Stimulated activated CD8-positive, alpha-beta memory T cell treated with anti-CD3 and anti-CD28 coated beads, Interleukin-4, amount 100 ng/mL, for 4 hours (primary cell): ENCODE data around the gene ARFGEF3.
"Not testable (repeated sequence)": the region's sequence is repeated elsewhere in the genome, so short reads cannot be mapped to it uniquely, and the experiment has no call there.

ENCODE experiments used
- DNase-seq, 2 donors: peaks; one replicate each; pipeline ENCODE4 v3.0.0-alpha.2; 2020; ENCODE audit warnings: low read depth in 2 of 2, low spot score in 1 of 2

The ARFGEF3 gene

DNA sequence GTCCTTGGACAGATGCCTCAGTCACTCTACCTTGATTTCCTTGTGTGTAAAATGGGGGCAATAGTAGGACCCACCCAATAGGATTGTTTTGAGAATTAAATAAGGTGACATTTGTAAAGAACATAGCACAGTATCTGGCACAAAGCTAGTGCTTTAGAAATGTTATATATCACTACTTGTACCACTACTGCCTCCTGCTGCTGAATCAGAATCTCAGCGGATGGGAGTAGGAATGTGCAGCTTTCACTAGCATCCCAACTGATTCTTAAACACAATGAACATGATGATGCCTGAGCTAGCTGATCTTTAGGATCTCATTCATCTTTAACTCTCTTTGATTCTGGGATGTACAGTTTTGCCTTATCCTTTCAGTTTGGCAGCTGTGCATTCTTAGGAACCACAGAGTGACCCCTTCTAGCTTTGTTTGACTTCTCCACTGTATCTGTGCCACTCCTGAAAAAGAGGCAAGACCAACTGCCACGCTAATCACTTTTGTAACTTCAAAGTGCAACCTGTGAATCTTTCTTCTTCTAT is 49.4 kb downstream of the ARFGEF3 start:
- no peak for DNase-seq

DNA sequence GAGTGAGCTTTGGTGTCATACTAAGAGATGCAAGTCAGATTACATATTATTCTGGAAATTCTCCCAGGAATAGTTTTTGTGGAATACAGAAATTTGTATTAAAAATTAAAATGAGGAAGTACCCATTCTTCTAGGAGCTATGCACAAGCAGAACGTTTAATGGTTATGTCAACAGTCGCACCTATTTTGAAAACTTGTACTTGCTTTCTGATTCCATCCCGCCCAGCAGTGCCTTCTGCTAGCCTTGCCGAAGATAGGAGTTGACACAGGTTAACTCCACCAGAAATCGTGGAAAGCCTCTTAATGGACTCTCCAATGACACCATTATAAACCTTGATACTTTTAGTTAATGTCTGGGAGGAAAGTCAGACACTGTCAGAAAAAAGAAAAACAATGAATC is 49.9 kb downstream of the ARFGEF3 start:
- no peak for DNase-seq

DNA sequence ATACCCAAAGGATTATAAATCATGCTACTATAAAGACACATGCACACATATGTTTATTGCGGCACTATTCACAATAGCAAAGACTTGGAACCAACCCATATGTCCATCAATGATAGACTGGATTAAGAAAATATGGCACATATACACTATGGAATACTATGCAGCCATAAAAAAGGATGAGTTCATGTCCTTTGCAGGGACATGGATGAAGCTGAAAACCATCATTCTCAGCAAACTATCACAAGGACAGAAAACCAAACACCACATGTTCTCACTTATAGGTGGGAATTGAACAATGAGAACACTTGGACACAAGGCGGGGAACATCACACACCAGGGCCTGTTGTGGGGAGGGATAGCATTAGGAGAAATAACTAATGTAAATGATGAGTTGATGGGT is 50.8 kb downstream of the ARFGEF3 start:
- not testable (repeated sequence) for DNase-seq

DNA sequence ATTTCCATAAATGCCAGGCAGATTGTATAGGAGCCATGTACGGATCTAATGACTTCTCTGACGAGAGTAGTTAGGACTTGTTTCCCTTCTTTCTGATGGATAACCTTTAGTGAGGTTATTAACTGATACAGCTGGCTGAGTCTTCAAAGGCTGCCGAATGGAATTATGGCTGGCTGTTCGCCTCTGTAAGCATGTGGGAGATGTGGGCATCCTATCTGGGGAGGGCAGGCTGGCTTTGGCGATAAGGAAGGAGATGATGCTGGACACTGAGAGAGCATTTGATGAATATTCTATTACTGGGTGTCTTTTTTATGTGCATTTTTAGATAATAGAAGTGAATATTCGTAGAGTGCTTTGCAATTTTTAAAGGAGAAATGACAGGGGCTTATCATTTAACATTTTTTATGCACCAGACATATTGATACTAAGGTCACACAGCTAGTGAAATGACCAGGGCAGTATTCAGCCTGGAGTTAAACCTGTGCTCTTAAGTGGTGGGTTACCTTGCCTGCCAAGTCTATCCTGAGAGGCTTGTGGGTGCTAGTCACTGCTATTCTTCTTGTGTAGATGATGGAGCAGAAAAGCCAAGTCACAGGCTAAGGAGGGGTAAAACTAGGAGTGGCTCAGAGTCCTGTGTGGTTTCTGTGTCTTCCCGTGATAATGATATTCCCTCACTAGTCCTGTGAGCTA is 53.5 kb downstream of the ARFGEF3 start:
- no peak for DNase-seq

DNA sequence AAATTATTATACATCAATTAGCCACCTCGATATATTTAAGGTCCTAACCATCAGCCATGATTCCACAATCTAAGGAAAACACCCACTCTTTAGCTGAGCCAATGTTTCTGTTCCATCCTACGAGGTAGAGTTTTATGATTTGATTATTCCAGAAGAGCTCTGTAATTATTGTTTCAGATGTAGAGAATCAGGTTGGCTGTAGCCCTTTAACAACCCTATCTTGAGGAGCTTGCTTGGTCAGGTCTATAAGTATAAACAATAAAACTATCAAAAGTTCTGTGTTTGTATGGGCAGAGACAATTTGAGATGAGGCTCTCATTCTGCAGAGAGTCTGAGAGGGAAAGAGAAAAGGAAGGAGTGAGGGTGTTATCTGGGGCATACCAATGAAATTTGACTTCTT is 56.7 kb downstream of the ARFGEF3 start, which contains the start of gene PBOV1:
PBOV1 (minus strand) TSS at position 43 of the 400 bp plus-strand sequence. CDS start 96 bp downstream, outside the sequence.
- DNase-seq, result no peak

DNA sequence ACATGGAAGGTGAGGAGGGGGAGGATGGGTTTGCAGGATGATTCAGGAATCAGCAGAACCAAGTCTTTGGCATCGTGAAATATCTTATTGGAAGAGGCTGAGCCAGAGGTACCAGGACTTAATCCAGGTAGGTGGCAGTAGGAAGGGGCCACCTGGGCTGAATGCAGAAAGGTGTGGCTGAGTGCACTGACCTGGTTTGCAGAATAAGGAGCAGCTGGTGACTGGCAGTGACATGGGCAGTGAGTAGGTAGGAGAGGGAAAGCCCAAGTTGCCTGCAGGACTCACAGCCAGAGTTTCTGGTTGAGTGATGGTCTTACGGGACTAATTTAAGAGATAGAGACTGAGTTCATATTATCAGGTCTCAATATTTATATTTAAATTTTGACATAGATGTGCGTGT is 57.7 kb downstream of the ARFGEF3 start:
- DNase-seq, result no peak

DNA sequence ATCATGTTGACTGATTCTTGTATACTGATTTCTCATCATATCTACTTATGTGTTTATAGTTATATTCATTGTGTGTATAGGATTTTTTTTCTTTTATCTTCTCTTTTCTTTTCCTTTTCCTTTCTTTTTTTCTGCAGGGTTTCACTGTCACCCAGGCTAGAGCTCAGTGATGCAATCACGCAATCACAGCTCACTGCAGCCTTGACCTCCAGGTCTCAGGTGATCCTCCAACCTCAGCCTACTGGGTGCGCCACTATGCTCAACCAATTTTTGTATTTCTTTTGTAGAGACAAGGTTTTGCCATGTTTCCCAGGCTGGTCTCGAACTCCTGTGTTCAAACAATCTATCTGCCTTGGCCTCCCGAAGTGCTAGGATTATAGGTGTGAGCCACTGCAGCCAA is 58.2 kb downstream of the ARFGEF3 start:
- DNase-seq, result no peak

DNA sequence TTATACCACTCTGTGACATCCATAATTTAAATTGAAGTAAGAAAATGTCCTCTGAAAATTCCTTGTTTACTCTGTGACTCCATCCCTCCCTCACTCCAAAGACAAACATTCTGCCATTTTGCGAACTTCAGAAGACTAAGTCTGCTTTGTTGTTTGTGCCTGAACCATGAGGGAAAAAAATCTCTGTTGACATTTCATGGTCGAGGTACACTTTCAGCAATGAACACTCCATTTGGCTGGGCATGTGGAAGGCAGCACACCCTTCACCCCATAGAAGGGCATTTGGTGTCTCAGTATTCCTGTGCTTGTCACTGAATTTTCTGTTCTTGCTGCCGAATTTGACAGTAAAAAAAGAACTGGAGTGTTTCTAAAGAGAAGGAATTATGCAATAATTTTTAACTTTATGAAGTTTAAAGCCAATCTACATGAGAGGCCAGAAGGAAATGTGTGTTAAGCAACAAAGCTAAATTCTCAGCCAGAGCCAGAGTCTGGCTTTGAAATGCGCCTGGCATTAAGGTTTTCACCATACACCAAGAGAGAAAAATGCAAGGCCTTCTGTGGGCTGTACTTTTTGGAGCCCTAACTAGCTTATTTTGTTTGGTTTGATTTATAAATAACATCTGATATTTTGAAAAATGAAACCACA is 61.3 kb downstream of the ARFGEF3 start:
- no peak for DNase-seq

DNA sequence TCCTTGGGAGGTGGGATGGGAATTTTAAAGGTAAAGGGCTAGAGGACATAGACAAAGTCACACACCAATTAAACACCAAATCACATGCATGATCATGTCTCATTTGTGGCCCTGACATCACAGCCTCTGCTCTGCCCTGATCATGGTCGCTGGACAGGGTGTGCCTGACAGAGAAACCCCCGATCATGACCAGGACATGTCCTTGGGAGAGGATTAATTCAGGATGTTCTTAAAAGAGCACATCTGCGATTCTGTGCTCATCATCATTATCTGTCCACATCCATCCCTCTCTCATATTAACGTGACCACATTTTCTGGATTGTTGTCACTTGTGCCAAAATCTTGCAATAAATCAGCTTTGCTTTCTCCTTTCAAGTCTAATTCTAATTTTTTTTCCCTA is 64.2 kb downstream of the ARFGEF3 start:
- DNase-seq, result no peak

DNA sequence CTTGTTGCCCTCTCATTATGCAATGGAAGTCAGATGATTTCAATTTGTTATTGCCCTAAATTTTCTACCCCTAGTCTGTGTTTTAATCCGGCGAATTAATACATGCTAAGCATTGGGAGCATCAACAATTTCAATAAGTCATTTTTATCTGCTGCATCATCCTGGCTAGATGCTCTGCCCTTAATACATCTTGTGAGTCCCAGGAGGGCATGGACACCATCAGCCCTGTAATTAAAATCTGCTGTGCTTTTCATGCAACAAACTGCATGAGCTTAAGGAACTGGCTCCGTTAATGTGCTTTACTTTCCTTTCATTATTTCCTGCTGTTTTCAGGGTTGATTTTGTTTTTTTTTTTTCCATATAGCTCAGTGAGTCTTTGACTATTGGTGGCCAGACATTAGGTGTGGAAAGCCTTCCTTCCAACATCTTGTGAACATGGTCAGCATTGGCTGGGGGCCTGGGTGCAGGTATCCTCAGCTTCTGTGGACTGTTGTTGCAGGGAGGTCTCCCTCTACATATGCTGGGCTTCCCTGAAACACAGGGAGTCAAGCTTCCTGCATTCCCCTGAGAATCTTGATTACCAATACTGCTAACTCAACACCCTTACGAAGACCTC is 65.1 kb downstream of the ARFGEF3 start:
- DNase-seq, result no peak

DNA sequence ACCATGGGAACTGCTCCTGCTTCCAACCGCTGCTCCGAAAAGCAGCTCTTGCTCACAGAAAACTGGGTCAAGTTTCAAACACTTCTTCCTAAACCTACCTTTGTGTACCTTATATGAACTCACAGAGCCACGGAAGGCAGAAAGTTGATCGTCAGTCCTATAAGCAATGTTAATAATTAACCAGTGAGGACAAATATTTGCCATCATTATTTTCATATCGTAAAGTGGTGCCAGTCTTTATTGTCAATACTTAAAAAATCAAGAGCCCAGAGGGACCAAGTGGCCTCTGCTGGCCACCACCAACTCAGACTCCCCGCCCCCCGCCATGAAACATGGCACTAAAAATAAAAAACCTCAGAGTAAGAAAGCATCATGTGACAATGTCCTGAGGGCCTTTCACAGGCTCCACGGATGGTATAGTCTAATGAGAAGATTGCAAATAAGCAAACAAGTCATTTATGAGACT is 65.6 kb downstream of the ARFGEF3 start:
- DNase-seq, result no peak

DNA sequence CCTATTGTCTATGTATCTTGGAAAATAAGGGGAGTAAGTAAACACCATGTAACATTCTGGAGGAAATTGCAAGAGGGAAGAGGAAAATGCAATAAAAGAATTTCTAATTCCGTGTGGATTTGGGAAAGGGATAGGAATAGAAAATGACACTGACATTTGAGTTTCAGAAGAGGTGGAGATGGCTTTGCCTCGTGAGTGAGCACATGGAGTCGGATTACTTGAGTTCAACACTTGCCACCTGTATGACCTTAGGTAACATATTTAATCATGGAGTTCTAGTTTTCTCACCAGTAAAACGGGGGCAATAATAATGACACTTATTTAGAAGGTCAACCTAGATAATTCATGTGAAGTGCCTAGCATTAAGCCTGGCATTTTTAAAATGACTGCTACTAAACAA is 67.3 kb downstream of the ARFGEF3 start:
- no peak for DNase-seq

DNA sequence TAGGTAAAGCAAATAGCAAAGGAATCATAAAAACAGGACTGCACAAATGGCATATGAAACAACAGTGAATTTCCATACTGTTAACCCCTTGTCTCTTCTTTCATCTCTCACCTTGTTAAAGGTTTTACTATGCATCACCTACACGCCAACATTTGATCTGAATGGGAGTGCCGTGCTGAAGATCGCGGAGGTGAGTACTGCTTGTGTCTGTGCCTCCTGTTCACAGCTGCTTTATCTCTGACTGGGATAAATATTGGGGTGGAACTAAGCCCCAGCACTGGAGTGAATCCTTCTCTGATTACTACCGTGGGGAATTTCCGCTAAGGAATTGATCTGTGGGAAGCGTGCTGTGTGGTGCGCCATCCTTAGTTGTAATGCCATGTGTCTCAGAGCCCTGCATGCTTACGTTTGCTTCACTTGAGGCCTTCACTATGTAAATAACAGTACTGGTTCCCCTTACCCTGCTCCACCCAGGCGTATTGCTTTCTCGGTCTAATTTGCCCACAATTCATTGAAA is 68.0 kb downstream of the ARFGEF3 start:
- no peak for DNase-seq

DNA sequence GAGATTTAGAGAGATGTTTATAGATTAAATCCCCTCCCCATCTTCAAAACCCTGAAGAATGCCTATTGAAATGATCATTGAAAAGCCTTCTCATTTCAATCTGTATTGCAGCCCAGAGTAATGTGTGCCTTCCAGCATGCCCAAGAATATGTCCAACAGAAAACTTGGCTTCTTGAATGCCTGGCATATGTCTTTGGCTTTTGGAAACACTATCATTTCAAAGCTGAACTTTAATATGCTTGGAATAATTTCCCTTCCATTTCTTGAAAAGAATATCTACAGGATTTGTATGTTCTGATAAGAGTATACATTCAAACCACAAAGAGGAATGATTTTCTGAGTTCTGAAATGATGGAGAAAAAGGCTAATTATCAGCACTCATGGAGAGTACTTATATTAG is 68.5 kb downstream of the ARFGEF3 start:
- no peak for DNase-seq

DNA sequence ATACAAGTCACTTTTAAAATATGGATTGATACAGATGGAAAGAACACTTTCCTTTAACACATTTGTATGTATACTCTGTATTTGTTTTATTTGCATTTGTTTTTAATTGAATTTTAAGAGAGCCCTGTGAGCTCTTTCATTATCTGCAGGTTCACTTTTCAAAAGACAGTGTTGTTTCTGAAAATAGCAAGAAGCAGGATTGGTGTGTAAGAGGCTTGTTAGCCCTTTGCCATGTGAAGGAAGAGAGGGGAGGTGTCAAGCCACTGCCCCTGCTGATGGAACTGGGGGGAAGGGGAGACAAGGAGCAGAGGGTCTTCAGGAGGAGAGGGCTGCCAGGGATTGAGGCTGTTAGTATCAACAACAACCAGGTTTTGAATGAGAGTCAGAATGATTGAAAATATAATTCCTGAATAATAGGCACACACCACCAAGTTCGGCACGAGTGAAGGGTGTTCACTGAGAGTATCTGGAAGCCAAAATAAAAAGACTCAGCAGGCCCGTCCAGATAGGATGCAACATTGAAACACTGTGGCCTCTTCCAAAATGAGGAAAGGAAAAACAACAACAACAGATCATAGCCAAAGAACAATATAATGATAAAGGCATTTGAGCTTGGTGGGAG is 69.1 kb downstream of the ARFGEF3 start:
- DNase-seq, result no peak

DNA sequence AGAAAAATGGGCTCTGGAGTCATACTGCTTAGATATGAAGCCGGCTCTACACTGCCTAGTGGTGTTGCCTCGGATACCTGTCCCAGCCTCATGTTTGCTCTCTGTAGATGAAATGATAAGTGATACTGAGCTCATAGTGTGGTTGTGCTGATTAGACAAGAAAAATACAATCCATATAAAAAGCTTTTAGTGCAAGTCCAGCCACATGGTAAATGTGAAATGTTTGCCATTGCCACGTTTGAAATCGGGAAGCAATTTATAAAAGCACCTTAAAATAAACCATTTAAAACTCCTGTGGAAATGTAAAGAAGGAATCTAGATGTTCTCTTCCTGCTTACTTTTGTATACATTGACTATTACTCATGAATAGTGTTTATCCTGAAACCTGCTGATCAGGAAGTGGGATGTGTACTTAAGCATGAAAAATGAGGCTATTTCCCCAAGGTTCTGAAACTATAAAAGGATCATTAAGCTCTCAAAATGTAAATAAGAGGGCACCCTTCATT is 69.7 kb downstream of the ARFGEF3 start:
- DNase-seq, result no peak

DNA sequence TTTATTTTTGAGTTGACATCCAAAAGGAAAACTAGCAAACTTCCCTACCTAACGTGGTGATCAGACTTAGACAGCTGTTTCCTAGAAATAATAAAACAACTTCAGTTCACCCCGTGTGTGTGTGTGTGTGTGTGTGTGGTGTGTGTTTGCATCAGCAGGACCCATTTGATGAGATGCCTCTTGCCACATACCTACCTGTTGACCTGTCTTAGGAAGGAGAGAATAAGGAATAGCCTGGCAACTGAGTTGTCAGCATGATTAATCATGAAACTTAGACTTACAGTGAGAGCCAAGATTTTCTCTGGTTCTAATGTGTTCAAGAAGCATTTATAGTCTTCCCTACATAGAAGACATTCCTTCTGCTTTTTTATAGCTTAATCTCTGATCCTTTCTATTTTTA is 72.6 kb downstream of the ARFGEF3 start:
- DNase-seq, result no peak

DNA sequence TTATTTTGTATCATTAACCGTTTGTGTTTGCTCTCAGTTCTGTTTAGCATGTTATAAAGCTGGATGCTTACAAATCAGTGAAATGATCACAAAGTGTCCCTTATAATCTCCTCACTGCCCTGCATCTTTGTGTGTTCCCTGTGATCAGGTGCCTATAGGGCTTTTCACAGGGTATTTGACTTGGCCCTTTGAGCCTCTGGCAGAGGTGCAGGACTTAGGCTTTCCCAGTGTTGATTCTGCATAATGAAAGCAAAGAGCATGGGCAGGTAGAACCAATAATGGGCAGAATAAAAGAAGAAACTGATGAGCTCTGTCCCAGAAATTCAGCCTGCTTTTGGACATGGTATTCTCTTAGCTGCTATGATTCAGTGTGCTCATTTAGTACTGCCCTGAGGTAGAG is 73.5 kb downstream of the ARFGEF3 start:
- no peak for DNase-seq

DNA sequence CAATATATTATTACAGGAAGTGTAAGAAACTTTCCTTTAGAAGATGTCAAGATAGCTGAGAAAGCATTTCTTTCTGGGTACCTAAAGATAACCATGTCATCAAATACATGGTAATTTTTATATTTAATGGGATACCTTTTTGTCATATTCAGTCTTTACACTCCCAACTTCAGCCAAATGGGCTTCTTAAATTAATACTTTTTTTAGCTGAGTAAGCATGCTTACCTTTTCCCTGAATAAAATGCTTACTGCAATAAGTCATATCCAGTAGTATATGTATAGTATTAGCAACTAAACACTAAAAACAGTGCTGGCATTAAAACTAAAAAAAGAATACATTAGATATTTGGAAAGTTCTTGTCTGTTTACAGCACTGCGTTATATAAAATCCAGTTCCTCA is 74.0 kb downstream of the ARFGEF3 start:
- no peak for DNase-seq

DNA sequence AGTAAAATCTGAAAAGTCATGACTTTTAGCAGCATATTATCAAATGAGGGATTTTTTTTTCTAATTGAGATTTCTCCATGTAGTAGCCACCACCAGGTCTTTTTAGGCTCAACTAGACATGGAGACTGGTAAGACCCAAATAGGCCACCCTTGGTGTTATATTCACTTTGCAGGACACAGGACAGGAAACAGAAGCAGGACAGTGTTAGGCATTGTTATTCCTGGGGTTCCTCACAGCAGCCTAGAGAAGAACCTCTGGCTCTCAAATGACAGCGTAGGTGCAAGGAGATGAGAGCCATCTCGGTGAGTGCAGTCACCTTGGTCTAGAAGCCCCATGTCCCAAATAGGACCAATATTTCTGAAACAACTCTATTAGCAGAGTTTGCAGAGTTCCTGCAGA is 75.7 kb downstream of the ARFGEF3 start:
- DNase-seq, result no peak

DNA sequence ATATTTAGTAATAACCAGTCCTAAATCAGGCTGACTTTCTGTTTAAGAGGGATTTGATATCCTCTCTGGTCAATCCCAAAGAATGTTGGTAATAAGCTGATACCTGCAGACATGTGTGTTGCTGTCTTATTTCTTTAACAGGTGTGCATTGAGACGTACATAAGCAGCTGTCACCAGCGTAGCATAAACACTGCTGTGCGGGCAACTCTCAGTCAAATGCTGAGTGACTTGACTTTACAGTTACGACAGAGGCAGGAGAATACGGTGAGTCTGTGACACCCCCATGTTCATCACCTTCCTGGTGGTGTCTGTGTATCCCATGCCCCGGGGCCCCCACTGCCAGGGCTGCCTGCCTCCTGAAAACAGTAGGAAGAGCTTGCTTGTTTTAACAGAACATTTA is 76.6 kb downstream of the ARFGEF3 start:
- DNase-seq, result no peak
